Right ventricle myocardium superior (tissue), 1 donor: Measurements from ENCODE around the gene TRIM56. TPM values are rescaled to one million over a fixed set of nuclear protein-coding genes. Genes with fewer than 3 reads are reported as not detected.
"Not testable (repeated sequence)": the region's sequence is repeated elsewhere in the genome, so short reads cannot be mapped to it uniquely, and the experiment has no call there.

Experiments
- ATAC-seq: fragments of 200-7000 bp; cut with Tn5 transposase; one replicate; pipeline ENCODE4 v1.9.1; 2020; ENCODE audit warnings: mild to moderate bottlenecking; ENCODE audit not compliant: poor library complexity
- DNase-seq: peaks from one replicate; pipeline ENCODE4 v3.0.0-alpha.2; 2020
- intact Hi-C: fragments of 100-400 bp; cut with DNase I; formaldehyde crosslinking; loops from one replicate; pipeline ENCODE4 v1.11.2; 2022
- total RNA-seq: library from RNA; stranded (reverse); fragmentation: NEBNext Ultra II Directional; extraction: Animal tissue kit (Norgen Biotek cat#: 25700); gene quantifications from one replicate; pipeline ENCODE4 v1.2.1, GENCODE V29; 2021
- donor health status: DM: no; HTN: yes; CAD: no; lungs with severe emphysema.

TRIM56 gene
- total RNA-seq, 1 donor from 2014 or later = 16.7 TPM

DNA sequence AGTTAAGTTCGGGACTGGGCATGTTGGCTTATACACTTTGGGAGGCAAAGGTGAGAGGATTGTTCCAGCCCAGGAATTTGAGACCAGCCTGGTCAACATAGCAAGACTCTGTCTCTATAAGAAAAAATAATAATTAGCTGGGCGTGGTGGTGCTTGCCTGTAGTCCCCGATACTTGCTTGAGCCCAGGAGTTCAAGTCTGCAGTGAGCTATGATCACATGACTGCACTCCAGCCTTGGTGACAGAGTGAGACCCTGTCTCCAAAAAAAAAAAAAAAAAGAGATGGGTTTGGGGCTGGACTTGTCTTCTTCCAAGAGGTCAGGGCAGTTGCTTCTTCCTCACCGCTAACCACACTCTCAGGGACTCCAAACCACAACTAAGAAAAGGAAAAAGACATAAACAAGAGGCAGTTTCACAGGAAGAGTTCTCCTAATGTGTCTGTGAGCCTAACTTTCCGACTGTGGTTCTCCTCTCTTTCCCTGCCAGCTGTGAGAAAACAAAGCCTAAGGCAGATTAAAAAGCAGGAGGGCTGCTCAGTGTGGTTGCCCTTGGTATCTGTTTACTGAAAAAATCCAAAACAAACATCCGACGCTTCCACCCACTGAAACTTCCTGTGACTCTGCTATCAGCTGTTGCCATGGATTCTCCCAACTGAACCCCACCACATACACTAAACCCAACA, 39.2 kb downstream of the TRIM56 start:
- no peak for ATAC-seq
- DNase-seq = no peak
- intact Hi-C loops = no loop called here

DNA sequence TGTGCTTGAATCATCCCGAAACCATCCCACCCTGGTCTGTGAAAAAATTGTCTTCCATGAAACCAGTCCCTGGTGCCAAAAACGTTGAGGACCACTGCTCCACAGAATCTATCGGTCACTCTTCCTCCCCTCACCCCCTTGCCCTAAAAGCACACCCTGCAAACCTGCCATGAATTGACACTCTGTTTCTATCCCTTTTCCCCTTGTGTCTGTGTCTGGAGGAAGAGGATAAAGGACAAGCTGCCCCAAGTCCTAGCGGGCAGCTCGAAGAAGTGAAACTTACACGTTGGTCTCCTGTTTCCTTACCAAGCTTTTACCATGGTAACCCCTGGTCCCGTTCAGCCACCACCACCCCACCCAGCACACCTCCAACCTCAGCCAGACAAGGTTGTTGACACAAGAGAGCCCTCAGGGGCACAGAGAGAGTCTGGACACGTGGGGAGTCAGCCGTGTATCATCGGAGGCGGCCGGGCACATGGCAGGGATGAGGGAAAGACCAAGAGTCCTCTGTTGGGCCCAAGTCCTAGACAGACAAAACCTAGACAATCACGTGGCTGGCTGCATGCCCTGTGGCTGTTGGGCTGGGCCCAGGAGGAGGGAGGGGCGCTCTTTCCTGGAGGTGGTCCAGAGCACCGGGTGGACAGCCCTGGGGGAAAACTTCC, 40.8 kb downstream of the TRIM56 start:
- DNase-seq = peak; percentile 80
- intact Hi-C loops = no loop called here
- ATAC-seq = peak; percentile 54

DNA sequence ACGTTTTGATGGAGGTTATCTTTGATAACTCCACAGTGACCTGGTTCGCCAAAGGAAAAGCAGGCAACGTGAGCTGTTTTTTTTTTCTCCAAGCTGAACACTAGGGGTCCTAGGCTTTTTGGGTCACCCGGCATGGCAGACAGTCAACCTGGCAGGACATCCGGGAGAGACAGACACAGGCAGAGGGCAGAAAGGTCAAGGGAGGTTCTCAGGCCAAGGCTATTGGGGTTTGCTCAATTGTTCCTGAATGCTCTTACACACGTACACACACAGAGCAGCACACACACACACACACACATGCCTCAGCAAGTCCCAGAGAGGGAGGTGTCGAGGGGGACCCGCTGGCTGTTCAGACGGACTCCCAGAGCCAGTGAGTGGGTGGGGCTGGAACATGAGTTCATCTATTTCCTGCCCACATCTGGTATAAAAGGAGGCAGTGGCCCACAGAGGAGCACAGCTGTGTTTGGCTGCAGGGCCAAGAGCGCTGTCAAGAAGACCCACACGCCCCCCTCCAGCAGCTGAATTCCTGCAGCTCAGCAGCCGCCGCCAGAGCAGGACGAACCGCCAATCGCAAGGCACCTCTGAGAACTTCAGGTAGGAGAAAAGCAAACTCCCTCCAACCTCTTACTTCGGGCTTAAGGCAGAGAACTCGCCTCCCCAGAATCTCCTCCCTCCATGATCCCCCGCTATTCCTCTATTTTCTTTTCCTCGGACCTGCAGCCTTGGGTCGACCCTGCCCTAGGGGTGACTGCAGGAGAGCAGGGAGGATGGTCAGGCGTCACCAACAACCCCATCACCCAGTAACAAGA, 41.6 kb downstream of the TRIM56 start, which contains the start of gene SERPINE1:
SERPINE1 (plus strand) TSS at position 454 of the 809 bp plus-strand sequence. CDS start 1,290 bp downstream, outside the sequence.
- peak; percentile 88 for ATAC-seq
- intact Hi-C loops = no loop called here

DNA sequence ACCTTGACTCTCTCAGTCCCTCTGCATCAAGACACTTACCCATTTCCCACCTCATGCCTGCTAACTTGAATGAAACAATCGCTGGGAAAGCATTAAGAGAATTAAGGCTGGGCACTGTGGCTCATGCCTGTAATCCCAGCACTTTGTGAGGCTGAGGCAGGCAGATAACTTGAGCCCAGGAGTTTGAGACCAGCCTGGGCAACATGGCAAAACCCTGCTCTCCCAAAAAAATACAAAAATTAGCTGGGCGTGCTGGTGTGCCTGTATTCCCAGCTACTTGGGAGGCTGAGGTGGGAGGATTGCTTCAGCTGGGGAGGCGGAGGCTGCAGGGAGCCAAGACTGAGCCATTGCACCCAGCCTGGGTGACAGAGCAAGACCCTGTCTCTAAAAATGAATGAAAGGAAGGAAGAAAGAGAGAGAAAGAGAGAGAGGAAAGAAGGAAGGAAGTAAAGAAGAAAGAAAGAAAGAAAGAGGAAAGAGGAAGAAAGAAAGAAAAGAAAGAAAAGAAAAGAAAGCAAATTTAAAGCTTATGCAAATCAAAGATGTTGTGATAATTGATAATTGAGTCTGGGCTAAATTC, 42.3 kb downstream of the TRIM56 start:
- DNase-seq (no peak), ATAC-seq (no peak)
- intact Hi-C loops = no loop called here

More for the DNA sequence above, 41.6 kb downstream of the TRIM56 start, which contains the start of gene SERPINE1:
- DNase-seq = peak; percentile 88

DNA sequence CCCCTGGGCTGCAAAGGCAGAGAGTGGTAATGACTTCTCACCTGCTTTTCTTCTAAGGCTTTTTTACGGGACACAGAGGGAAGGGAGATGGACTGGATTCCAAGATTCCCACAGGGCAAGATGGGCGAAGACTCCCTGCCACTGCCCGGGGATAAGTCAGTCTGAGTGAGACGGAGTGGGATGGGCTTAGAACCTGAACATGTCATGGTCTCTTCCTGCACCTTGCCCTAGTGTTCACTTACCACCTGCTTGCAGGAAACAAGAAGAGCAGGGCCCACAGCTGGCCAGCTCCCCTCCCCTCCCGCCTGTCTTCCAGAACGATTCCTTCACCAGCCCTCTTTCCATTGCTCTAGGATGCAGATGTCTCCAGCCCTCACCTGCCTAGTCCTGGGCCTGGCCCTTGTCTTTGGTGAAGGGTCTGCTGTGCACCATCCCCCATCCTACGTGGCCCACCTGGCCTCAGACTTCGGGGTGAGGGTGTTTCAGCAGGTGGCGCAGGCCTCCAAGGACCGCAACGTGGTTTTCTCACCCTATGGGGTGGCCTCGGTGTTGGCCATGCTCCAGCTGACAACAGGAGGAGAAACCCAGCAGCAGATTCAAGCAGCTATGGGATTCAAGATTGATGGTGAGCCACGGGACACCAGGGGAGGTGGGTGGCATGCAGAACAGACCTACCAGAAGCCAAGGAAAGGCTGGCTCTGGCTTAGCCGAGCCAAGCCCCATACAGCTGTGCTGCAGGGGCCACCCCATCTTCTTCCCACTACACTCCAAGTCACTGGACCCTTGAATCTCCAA, 43.0 kb downstream of the TRIM56 start:
- intact Hi-C loops = no loop called here
- no peak for ATAC-seq

DNA sequence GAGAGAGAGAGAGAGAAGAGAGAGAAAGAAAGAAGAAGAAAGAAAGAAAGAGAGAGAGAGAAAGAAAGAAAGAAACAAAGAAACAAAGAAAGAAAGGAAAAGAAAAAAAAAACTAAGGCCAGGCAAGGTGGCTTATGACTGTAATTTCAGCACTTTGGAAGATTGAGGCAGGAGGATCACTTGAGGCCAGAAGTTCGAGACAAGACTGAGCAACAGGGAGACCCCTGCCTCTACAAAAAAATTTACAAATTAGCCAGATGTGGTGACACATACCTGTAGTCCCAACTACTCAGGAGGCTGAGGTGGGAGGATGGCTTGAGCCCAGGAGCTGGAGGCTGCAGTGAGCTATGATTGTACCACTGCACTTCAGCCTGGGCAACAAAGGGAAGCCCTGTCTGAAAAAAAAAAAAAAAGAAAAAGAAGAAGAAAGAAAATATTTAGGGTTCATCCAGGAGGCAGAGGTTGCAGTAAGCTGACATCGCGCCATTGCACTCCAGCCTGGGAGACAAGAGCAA, 44.4 kb downstream of the TRIM56 start:
- ATAC-seq (no peak), DNase-seq (no peak)
- intact Hi-C loops = loop anchor here (10.0 kb wide), 1 partner anchor 235 kb away; the partner anchor contains the start of gene ACHE

More for the DNA sequence above, 43.0 kb downstream of the TRIM56 start:
- DNase-seq = no peak

DNA sequence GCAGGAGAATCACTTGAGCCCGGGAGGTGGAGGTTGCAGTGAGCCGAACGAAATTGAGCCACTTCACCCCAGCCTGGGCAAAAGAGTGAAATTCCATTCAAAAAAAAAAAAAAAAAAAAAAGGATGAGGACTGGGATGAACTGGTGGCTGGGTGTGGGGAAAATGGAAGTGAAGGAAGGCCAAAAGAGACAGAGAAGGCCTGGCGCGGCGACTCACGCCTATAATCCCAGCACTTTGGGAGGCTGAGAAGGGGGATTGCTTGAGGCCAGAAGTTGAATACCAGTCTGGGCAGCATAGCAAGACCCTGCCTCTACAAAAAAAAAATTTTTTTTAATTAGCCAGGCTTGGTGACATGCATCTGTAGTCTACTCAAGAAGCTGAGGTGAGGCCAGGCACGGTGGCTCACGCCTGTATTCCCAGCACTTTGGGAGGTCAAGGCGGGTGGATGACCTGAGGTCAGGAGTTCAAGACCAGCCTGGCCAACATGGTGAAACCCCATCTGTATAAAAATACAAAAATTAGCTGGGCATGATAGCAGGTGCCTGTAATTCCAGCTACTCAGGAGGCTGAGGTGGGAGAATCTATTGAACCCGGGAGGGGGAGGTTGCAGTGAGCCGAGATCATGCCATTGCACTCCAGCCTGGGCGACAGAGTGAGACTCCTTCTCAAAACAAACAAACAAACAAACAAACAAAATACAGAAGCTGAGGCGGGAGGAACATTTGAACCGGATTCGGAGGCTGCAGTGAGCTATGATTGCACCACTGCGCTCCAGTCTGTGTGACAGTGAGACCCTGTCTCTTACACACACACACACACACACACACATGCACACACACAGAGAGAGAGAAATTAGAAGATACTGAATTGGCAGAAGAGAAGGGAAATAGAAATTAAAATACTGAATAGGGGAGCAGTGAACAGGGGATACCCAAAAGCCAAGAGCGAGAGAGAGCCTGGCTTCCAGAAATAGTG, 47.6 kb downstream of the TRIM56 start:
- intact Hi-C loops = loop anchor here (10.0 kb wide), 1 partner anchor 238 kb away; the partner anchor contains the start of gene ACHE
- not testable (repeated sequence) for ATAC-seq, DNase-seq

DNA sequence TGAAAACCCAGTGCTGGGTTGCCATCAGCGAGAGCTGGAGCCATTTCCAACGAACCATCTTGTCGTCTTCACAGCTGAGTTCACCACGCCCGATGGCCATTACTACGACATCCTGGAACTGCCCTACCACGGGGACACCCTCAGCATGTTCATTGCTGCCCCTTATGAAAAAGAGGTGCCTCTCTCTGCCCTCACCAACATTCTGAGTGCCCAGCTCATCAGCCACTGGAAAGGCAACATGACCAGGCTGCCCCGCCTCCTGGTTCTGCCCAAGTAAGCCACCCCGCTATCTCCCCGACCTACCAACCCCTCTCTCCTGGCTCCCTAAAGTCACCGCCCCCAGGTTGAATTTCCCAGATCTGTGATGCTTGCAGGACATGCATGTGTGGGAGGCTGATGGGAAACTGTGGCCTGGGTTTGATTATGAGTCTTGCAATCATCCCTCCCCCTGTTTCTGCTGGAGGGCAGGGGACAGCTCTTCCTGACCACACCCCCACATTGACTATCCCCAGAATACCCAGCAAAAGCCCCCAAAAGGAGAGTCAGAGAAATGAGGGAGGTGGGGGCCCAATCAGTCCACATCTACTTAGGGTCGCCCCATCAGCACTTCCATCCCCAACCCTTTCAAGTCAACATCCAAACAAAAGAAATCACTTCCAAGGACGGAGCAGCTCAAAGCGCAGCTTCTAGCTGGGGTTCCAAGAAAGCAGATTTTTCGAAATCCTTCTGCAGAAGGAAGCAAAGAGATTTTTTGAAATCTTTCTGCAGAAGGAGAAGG, 48.5 kb downstream of the TRIM56 start:
- intact Hi-C loops = loop anchor here (10.0 kb wide), 1 partner anchor 239 kb away; the partner anchor contains the start of gene ACHE
- ATAC-seq (no peak), DNase-seq (no peak)

DNA sequence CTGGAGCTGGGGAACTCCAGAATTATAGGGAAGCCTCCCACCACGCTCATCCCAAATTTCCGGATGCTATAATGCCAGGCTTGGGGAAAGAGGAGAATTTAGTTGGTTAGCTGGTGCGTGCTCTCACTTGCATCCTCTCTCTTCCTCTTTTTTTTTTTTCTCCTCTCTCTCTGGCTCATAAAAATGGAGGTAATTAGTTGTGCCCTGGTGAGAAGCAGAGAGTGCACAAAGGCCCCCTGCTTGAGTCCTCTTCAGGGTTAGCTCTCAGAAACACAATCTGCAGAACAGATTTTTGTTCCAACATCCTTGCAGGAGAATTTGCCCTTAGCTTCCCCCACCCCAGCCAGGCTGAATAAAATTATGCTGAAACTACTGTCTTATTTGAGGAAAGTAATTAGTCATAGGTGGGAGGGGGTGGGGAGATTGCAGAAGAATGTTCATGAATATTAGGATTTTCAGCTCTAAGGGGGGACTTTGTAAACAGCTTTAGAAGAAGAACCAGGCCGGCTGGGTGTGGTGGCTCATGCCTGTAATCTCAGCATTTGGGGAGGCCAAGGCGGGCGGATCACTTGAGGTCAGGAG, 49.2 kb downstream of the TRIM56 start:
- intact Hi-C loops = loop anchor here (10.0 kb wide), 1 partner anchor 240 kb away; the partner anchor contains the start of gene ACHE
- no peak for DNase-seq
- no peak for ATAC-seq

DNA sequence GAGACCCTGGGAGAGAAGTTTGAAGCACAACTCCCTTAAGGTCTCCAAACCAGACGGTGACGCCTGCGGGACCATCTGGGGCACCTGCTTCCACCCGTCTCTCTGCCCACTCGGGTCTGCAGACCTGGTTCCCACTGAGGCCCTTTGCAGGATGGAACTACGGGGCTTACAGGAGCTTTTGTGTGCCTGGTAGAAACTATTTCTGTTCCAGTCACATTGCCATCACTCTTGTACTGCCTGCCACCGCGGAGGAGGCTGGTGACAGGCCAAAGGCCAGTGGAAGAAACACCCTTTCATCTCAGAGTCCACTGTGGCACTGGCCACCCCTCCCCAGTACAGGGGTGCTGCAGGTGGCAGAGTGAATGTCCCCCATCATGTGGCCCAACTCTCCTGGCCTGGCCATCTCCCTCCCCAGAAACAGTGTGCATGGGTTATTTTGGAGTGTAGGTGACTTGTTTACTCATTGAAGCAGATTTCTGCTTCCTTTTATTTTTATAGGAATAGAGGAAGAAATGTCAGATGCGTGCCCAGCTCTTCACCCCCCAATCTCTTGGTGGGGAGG, 52.5 kb downstream of the TRIM56 start:
- intact Hi-C loops = loop anchor here (2.0 to 10.0 kb wide), 2 partner anchors 43 to 243 kb away; partner anchors contain the start of gene ACHE
- ATAC-seq = peak; percentile 34

DNA sequence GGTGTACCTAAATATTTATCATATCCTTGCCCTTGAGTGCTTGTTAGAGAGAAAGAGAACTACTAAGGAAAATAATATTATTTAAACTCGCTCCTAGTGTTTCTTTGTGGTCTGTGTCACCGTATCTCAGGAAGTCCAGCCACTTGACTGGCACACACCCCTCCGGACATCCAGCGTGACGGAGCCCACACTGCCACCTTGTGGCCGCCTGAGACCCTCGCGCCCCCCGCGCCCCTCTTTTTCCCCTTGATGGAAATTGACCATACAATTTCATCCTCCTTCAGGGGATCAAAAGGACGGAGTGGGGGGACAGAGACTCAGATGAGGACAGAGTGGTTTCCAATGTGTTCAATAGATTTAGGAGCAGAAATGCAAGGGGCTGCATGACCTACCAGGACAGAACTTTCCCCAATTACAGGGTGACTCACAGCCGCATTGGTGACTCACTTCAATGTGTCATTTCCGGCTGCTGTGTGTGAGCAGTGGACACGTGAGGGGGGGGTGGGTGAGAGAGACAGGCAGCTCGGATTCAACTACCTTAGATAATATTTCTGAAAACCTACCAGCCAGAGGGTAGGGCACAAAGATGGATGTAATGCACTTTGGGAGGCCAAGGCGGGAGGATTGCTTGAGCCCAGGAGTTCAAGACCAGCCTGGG, 53.1 kb downstream of the TRIM56 start:
- DNase-seq (peak; percentile 73), ATAC-seq (peak; percentile 90)
- intact Hi-C loops = loop anchor here (10.0 kb wide), 1 partner anchor 244 kb away; the partner anchor contains the start of gene ACHE

More for the DNA sequence above, 52.5 kb downstream of the TRIM56 start:
- no peak for DNase-seq

DNA sequence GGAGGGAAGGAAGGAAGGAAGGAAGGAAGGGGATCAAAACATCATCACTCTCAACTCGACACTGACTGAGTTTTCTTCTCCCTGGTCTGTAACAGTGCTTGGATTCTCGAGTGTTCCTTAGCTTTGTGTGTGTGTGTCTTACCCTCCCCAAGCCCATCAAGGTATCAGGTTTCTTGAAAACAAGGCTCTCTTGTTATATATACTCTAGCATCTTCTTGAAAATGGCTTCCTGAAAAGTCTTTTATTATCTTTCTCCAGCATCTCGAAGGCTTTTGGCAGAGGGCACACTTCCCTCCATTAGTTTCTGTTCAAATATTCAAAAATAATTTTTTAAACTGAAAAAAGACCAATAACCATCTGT, 55.0 kb downstream of the TRIM56 start:
- DNase-seq (no peak), ATAC-seq (no peak)
- intact Hi-C loops = loop anchor here (5.0 kb wide), 1 partner anchor 142 kb away; no protein-coding TSS in a partner anchor

DNA sequence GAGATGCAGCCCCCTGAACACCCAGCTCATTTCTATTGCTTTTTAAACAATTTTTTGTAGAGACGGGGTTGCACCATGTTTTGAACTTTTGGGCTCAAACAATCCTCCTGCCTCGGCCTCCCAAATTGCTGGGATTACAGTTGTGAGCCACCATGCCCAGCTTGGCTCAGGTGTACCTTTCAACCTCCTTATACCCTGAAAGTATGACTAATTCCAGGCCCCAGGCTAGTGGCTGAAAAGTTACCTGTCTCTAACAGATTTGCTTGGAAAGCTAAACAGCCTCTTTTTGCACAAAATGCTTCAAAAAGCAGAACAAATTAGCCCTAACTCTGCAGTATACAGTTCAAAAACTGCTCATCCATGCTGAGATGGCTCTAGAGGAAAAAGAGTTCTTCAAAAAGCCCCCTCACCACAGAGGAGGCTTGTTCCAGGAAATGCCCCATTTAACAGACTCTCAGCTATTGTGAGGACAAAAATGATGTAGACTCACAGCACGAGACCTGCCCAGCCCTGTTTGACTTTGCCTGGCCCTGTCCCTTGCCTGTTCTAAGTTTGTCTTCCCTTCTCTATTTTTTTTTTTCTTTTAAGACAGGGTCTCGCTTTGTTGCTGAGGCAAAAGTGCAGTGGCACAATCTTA, 55.6 kb downstream of the TRIM56 start:
- DNase-seq = no peak
- no peak for ATAC-seq
- intact Hi-C loops = loop anchor here (5.0 kb wide), 1 partner anchor 141 kb away; no protein-coding TSS in a partner anchor
